ENCODE measurements around the gene MACF1. TPM values are rescaled to one million over a fixed set of nuclear protein-coding genes. Genes with fewer than 3 reads are reported as not detected.

MACF1 gene
- total RNA-seq, 1 donor, result 284 TPM

DNA sequence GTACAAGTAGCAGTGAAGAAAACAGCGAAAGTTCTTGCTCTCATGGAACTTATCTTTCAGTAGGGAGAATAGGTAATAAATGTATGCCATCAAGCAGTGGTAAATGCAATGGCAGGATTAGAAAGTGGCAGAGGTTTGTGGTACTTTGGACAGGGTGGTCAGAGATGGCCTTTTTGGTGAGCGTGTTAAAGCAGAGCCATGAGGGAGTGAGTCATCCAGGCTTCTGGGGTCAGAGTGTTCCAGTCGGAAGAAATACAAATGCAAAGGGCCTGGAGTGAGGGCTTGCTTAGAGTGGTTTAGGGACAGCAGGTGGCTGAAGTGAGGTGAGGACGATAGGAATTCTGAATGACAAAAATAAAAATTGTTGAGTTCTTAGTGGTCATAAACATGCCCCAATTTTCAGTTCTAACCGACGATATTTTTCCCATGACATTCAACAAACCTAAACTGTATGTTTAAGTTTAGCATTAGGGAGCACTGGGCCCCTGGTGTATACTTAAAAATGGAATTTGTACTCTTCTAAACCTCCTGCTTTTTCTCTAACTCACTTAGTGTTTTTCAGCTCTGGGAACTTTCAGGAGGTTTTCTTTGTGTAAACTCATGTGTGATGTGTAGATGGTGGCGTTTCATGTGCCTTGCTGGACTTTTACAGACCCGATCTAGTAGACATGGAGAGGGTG, 78.2 kb downstream of the MACF1 start:
- no peak for DNase-seq (ENCODE audit: low read depth)
- TF ChIP-seq, protein P1, sequence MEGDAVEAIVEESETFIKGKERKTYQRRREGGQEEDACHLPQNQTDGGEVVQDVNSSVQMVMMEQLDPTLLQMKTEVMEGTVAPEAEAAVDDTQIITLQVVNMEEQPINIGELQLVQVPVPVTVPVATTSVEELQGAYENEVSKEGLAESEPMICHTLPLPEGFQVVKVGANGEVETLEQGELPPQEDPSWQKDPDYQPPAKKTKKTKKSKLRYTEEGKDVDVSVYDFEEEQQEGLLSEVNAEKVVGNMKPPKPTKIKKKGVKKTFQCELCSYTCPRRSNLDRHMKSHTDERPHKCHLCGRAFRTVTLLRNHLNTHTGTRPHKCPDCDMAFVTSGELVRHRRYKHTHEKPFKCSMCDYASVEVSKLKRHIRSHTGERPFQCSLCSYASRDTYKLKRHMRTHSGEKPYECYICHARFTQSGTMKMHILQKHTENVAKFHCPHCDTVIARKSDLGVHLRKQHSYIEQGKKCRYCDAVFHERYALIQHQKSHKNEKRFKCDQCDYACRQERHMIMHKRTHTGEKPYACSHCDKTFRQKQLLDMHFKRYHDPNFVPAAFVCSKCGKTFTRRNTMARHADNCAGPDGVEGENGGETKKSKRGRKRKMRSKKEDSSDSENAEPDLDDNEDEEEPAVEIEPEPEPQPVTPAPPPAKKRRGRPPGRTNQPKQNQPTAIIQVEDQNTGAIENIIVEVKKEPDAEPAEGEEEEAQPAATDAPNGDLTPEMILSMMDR (IDR thresholded peaks at IDR 0.05; ENCODE audit: insufficient read depth, low read length), result no peak
- no peak overlapping the region for H3K4me3 ChIP-seq (ENCODE audit: low read depth, low read length)

DNA sequence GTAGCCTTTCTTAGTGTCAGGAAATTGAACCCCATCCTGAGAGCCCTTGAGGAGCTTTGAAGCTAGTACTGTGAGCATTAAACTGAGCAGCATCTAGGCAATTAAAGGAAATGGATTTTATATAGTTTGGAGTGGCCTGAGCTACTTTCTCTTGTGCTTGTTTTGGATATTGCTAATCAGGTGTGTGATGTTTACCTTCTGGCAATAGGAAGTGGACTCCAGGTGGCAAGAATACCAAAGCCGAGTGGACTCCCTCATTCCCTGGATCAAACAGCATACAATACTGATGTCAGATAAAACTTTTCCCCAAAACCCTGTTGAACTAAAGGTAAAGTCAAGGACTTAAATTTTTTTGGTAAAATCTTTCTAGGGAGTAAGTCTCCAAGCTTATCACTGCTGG, 79.4 kb downstream of the MACF1 start:
- TF ChIP-seq, protein P1 (IDR thresholded peaks at IDR 0.05; ENCODE audit: insufficient read depth, low read length), result no peak
- no peak overlapping the region for H3K4me3 ChIP-seq (ENCODE audit: low read depth, low read length)
- no peak for DNase-seq (ENCODE audit: low read depth)

DNA sequence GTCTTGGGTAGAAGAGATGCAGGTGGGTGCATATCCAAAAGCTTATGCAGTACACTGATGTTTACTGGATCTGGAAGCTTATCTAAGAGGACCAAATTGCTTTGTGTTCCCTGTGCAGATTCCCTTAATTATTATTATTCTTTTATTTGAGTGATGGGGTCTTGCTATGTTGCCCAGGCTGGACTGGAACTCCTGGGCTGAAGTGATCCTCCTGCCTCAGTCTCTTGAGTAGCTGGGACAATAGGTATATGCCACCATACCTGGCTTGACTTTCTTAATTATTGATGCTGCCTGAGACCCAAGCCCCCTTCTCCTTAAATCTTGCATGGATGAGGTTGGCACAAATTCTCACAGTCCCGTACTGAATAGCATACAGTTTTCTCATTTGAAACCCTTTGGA, 83.0 kb downstream of the MACF1 start:
- H3K4me3 ChIP-seq (ENCODE audit: low read depth, low read length), result no peak overlapping the region
- DNase-seq (ENCODE audit: low read depth), result no peak
- TF ChIP-seq, protein P1 (IDR thresholded peaks at IDR 0.05; ENCODE audit: insufficient read depth, low read length), result no peak

DNA sequence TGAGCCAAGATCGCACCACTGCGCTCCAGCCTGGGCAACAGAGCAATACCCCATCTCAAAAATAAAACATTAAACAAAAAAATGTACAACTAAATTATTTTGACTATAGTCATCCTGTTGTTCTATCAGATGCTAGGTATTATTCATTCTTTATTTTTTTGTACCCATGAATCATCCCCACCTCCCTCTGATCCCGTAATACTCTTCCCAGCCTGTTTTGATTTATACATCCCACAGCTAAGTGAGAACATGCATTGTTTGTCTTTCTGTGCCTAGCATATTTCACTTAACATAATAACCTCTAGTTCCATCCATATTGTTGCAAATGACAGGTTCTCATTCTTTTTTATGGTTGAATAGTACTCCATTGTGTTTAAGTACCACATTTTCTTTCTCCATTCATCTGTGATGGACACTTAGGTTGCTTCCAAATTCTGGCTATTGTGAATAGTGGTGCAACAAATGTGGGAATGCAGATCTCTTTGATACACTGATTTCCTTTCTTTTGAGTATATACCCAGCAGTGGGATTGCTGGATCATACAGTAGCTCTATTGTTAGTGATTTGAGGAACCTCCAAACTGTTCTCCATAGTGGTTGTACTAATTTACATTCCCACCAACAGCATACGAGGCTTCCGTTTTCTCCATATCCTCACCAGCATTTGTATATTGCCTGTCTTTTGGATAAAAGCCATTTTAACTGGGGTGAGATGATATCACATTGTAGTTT, 84.4 kb downstream of the MACF1 start:
- TF ChIP-seq, protein P1 (IDR thresholded peaks at IDR 0.05; ENCODE audit: insufficient read depth, low read length), result no peak
- DNase-seq (ENCODE audit: low read depth), result peak; percentile 29
- no peak overlapping the region for H3K4me3 ChIP-seq (ENCODE audit: low read depth, low read length)

DNA sequence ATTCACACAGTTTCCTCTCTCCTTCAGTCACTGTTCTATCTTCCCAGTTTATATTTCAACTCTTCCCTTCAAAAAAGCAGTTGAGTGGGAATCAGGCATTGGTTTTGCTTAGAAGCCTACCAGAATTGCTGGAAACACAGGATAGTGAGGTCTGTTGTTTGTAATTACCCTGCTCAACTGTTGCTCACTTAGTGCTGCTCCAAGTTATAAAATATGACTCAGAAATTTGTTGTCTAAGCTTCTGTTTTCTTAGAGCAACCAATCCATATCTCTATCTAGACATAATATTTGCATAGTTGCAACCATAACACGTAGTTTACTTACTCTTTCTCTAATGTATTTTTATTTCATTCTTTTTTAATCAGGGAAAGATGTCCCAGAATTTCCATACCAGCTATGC, 87.9 kb downstream of the MACF1 start:
- DNase-seq (ENCODE audit: low read depth), result no peak
- TF ChIP-seq, protein P1 (IDR thresholded peaks at IDR 0.05; ENCODE audit: insufficient read depth, low read length), result no peak
- no peak overlapping the region for H3K4me3 ChIP-seq (ENCODE audit: low read depth, low read length)

DNA sequence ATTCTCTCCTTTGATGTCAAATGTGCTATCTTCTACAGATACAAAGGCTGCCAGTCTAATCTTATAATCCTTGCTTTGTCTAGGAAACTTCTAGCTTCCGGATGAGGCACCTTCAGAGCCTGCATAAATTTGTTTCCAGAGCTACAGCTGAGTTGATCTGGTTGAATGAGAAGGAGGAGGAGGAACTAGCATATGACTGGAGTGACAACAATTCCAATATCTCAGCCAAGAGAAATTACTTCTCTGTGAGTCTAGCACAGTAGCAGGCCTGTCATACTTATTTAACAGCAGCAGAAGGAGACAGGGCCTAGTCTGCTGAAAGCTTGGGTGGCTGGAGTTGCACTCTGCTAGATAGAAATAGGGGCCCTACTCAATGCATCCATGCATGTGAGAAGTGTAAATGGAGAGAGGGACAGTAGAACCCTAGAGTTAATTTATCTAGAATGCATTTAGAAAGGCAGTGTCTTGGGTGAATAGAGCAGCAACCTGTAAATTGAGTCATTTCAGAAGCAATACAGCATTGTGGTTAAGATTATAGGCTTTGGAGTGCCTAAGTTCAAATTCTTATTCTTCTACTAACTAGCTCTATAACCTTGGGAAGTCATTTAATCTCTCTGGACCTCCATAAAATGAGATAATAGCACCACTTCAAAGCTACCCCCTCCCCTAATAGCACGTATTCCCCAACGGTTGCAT, 89.0 kb downstream of the MACF1 start:
- DNase-seq (ENCODE audit: low read depth), result no peak
- TF ChIP-seq, protein P1 (IDR thresholded peaks at IDR 0.05; ENCODE audit: insufficient read depth, low read length), result no peak
- H3K4me3 ChIP-seq (ENCODE audit: low read depth, low read length), result no peak overlapping the region

Data from fibroblast of the aortic adventitia (primary cell).